GM12878 (cell line): ENCODE data around the gene COL11A2.

Experiments used
- CBFB ChIP-seq: IDR thresholded peaks from 2 replicates; pipeline ENCODE4 v1.6.1; 2016; ENCODE audit warnings: antibody characterized with exemption, low read depth
- ESRRA ChIP-seq: IDR thresholded peaks from 2 replicates; pipeline ENCODE4 v1.6.1; 2012; ENCODE audit warnings: mild to moderate bottlenecking, low read length, improper control_type of control experiment
- EZH2 ChIP-seq: IDR thresholded peaks from 2 replicates; pipeline ENCODE4 v1.6.1; 2012; ENCODE audit warnings: low read depth, mild to moderate bottlenecking, control low read depth, inconsistent platforms, low read length, borderline replicate concordance; ENCODE audit not compliant: control insufficient read depth
- HDAC6 ChIP-seq: fragments of 200-600 bp; sonication (generic); IDR thresholded peaks from one replicate; pipeline ENCODE4 v1.8.0; 2017; ENCODE audit warnings: antibody characterized with exemption; ENCODE audit not compliant: unreplicated experiment
- REST ChIP-seq: IDR thresholded peaks from 2 replicates; pipeline ENCODE4 v1.6.1; 2012; ENCODE audit warnings: mild to moderate bottlenecking, low read depth, low read length
- SMC3 ChIP-seq: IDR thresholded peaks from 2 replicates; pipeline ENCODE4 v1.6.1; 2011; ENCODE audit warnings: low read length, improper control_type of control experiment, borderline replicate concordance

- no peak for TF ChIP-seq EZH2
- TF ChIP-seq ESRRA = no peak
- TF ChIP-seq SMC3 = no peak
- TF ChIP-seq HDAC6 = no peak
- no peak for TF ChIP-seq CBFB
- no peak for TF ChIP-seq REST
Measured at GRCh38 chr6:33169291-33170175, 22.7 kb downstream of the COL11A2 start.
